Nephron (organoid): ENCODE data around the gene SUPT3H.
A peak's percentile ranks its signal among the peaks of the same experiment; 100 is the strongest.

Source experiments
- H3K27ac Mint-ChIP-seq, 3 experiments: 2 replicates each; pipeline ENCODE4 v1.8.0; 2020; ENCODE audit warnings: mixed read lengths in 3 of 3, mild to moderate bottlenecking in 2 of 3, moderate library complexity in 1 of 3
- H3K27me3 Mint-ChIP-seq: 2 replicates; pipeline ENCODE4 v1.8.0; 2021; ENCODE audit warnings: low read depth, mild to moderate bottlenecking, moderate library complexity, mixed read lengths
- H3K36me3 Mint-ChIP-seq: 2 replicates; pipeline ENCODE4 v1.8.0; 2020; ENCODE audit warnings: low read depth, mixed read lengths
- H3K4me1 Mint-ChIP-seq: 2 replicates; pipeline ENCODE4 v1.8.0; 2020; ENCODE audit warnings: mixed read lengths
- H3K4me3 Mint-ChIP-seq, 3 experiments: 2 replicates each; pipeline ENCODE4 v1.8.0; 2020; ENCODE audit warnings: mild to moderate bottlenecking in 3 of 3, mixed read lengths in 3 of 3, moderate library complexity in 2 of 3
- H3K9me3 Mint-ChIP-seq: 2 replicates; pipeline ENCODE4 v1.8.0; 2020; ENCODE audit warnings: mixed read lengths
- CTCF ChIP-seq, 3 experiments: fragments of 200-600 bp; sonication (generic); IDR thresholded peaks; one replicate each; pipeline ENCODE4 v1.5.0; 2021; ENCODE audit warnings: antibody characterized with exemption in 3 of 3; ENCODE audit not compliant: unreplicated experiment in 3 of 3

The SUPT3H gene

GRCh38 chr6:45057711-45058110 lies 320.0 kb downstream of the SUPT3H start:
- no peaks in the 10 kb centered on the region for H3K27me3 Mint-ChIP-seq
- no peak for TF ChIP-seq CTCF (IDR thresholded peaks at IDR 0.05; ENCODE audit: unreplicated experiment in 3 of 3)
- no peak overlapping the region for H3K4me3 Mint-ChIP-seq
- H3K36me3 Mint-ChIP-seq = peaks cover 11% of the 10 kb centered on the region
- H3K27ac Mint-ChIP-seq = peak overlapping the region in 1 of 3 experiments; percentile 7
- no peaks in the 10 kb centered on the region for H3K4me1 Mint-ChIP-seq
- H3K9me3 Mint-ChIP-seq = peaks cover 22% of the 10 kb centered on the region

GRCh38 chr6:45054610-45055009 lies 323.1 kb downstream of the SUPT3H start:
- Mint-ChIP-seq H3K36me3 (no peaks in the 10 kb centered on the region), H3K27me3 (no peaks in the 10 kb centered on the region), H3K27ac (no peak overlapping the region), H3K4me3 (no peak overlapping the region), H3K4me1 (no peaks in the 10 kb centered on the region), H3K9me3 (peaks cover 4% of the 10 kb centered on the region)
- no peak for TF ChIP-seq CTCF (IDR thresholded peaks at IDR 0.05; ENCODE audit: unreplicated experiment in 3 of 3)

GRCh38 chr6:45052325-45052724 lies 325.4 kb downstream of the SUPT3H start:
- Mint-ChIP-seq H3K9me3 (no peaks in the 10 kb centered on the region), H3K27ac (no peak overlapping the region), H3K4me3 (no peak overlapping the region), H3K4me1 (no peaks in the 10 kb centered on the region), H3K27me3 (no peaks in the 10 kb centered on the region), H3K36me3 (no peaks in the 10 kb centered on the region)
- no peak for TF ChIP-seq CTCF (IDR thresholded peaks at IDR 0.05; ENCODE audit: unreplicated experiment in 3 of 3)

- H3K36me3 Mint-ChIP-seq = no peaks in the 10 kb centered on the region
Measured at GRCh38 chr6:45049188-45049843, 328.4 kb downstream of the SUPT3H start.

GRCh38 chr6:45047573-45047972 lies 330.2 kb downstream of the SUPT3H start:
- no peak overlapping the region for H3K27ac Mint-ChIP-seq

More at GRCh38 chr6:45049188-45049843, 328.4 kb downstream of the SUPT3H start:
- Mint-ChIP-seq H3K4me3 (no peak overlapping the region), H3K27ac (no peak overlapping the region), H3K4me1 (no peaks in the 10 kb centered on the region), H3K27me3 (no peaks in the 10 kb centered on the region), H3K9me3 (no peaks in the 10 kb centered on the region)
- TF ChIP-seq CTCF (IDR thresholded peaks at IDR 0.05; ENCODE audit: unreplicated experiment in 3 of 3) = no peak

More at GRCh38 chr6:45047573-45047972, 330.2 kb downstream of the SUPT3H start:
- Mint-ChIP-seq H3K27me3 (no peaks in the 10 kb centered on the region), H3K36me3 (no peaks in the 10 kb centered on the region), H3K4me3 (no peak overlapping the region), H3K4me1 (no peaks in the 10 kb centered on the region), H3K9me3 (no peaks in the 10 kb centered on the region)
- no peak for TF ChIP-seq CTCF (IDR thresholded peaks at IDR 0.05; ENCODE audit: unreplicated experiment in 3 of 3)
